ENCODE data around the gene GREB1L. TPM values are rescaled to one million over a fixed set of nuclear protein-coding genes. Genes with fewer than 3 reads are reported as not detected.

GREB1L gene
- total RNA-seq, 6 experiments from 2014 or later, result 3.1 to 7.9 (median 5.7) TPM

GRCh38 chr18:21281603-21282002, 39.6 kb downstream of the GREB1L start:
- H3K4me1 ChIP-seq, result no peaks in the 10 kb centered on the region
- intact Hi-C loops (cut with DNase I), result no loop called here
- no peak overlapping the region for H3K27ac ChIP-seq
- no peaks in the 10 kb centered on the region for H3K27me3 ChIP-seq
- no peak for ATAC-seq
- DNase-seq, result no peak
- H3K9me3 ChIP-seq, result no peaks in the 10 kb centered on the region
- no peak for TF ChIP-seq POLR2A (IDR thresholded peaks at IDR 0.05)
- TF ChIP-seq CTCF (IDR thresholded peaks at IDR 0.05), result no peak
- H3K36me3 ChIP-seq, result no peaks in the 10 kb centered on the region
- H3K4me3 ChIP-seq, result no peak overlapping the region

GRCh38 chr18:21284540-21284939, 42.5 kb downstream of the GREB1L start:
- ATAC-seq, result no peak
- no peak overlapping the region for H3K27ac ChIP-seq
- H3K4me1 ChIP-seq, result no peaks in the 10 kb centered on the region
- H3K27me3 ChIP-seq, result no peaks in the 10 kb centered on the region
- intact Hi-C loops (cut with DNase I), result no loop called here
- 82% methylated on average over 3 of the region's 3 CpGs for WGBS (ENCODE audit: insufficient coverage, low coverage, low lambda C conversion rate, missing lambda C conversion rate)
- H3K4me3 ChIP-seq, result no peak overlapping the region
- TF ChIP-seq POLR2A (IDR thresholded peaks at IDR 0.05), result no peak
- TF ChIP-seq CTCF (IDR thresholded peaks at IDR 0.05), result no peak
- H3K9me3 ChIP-seq, result no peaks in the 10 kb centered on the region
- H3K36me3 ChIP-seq, result no peaks in the 10 kb centered on the region
- no peak for DNase-seq

GRCh38 chr18:21289827-21290226, 47.8 kb downstream of the GREB1L start:
- Histone ChIP-seq H3K9me3 (no peaks in the 10 kb centered on the region), H3K4me1 (peaks cover 0 to 8% (median 2%) of the 10 kb centered on the region in 4 donors), H3K4me3 (no peak overlapping the region), H3K27ac (no peak overlapping the region), H3K36me3 (no peaks in the 10 kb centered on the region), H3K27me3 (no peaks in the 10 kb centered on the region)
- no peak for TF ChIP-seq POLR2A (IDR thresholded peaks at IDR 0.05)
- TF ChIP-seq CTCF (IDR thresholded peaks at IDR 0.05), result no peak
- DNase-seq (no peak), ATAC-seq (no peak)
- 100% methylated on average over 3 of the region's 3 CpGs for WGBS (ENCODE audit: insufficient coverage, low coverage, low lambda C conversion rate, missing lambda C conversion rate)
- intact Hi-C loops (cut with DNase I), result no loop called here

GRCh38 chr18:21291106-21291505, 49.1 kb downstream of the GREB1L start:
- Histone ChIP-seq H3K36me3 (no peaks in the 10 kb centered on the region), H3K9me3 (no peaks in the 10 kb centered on the region), H3K4me1 (peaks cover 0 to 8% (median 2%) of the 10 kb centered on the region in 4 donors), H3K4me3 (no peak overlapping the region), H3K27ac (no peak overlapping the region), H3K27me3 (no peaks in the 10 kb centered on the region)
- intact Hi-C loops (cut with DNase I), result no loop called here
- TF ChIP-seq CTCF (IDR thresholded peaks at IDR 0.05), result no peak
- 86% methylated on average over 3 of the region's 3 CpGs for WGBS (ENCODE audit: insufficient coverage, low coverage, low lambda C conversion rate, missing lambda C conversion rate)
- ATAC-seq, result no peak
- DNase-seq, result no peak

- 70% methylated on average over 3 of the region's 3 CpGs for WGBS (ENCODE audit: insufficient coverage, low coverage, low lambda C conversion rate, missing lambda C conversion rate)
- DNase-seq, result no peak
Observed at GRCh38 chr18:21293479-21293878, 51.4 kb downstream of the GREB1L start.

More at GRCh38 chr18:21293479-21293878, 51.4 kb downstream of the GREB1L start:
- H3K9me3 ChIP-seq, result no peaks in the 10 kb centered on the region
- TF ChIP-seq POLR2A (IDR thresholded peaks at IDR 0.05) (no peak), CTCF (IDR thresholded peaks at IDR 0.05) (no peak)
- peaks cover 0 to 8% (median 2%) of the 10 kb centered on the region in 4 donors for H3K4me1 ChIP-seq
- H3K36me3 ChIP-seq, result no peaks in the 10 kb centered on the region
- H3K27me3 ChIP-seq, result no peaks in the 10 kb centered on the region
- no peak overlapping the region for H3K4me3 ChIP-seq
- ATAC-seq, result peak; percentile 29 to 62 (median 54)
- intact Hi-C loops (cut with DNase I), result no loop called here
- H3K27ac ChIP-seq, result no peak overlapping the region

Measured in right lobe of liver (tissue), 6 donors.